NCI-H2081 (cell line): Measurements from ENCODE around the gene FAM170A.

ENCODE experiments used
- DNase-seq, 2 experiments: peaks; one replicate each; lab custom pipeline; 2025; lab: John Stamatoyannopoulos, UW

The FAM170A gene, protein sequence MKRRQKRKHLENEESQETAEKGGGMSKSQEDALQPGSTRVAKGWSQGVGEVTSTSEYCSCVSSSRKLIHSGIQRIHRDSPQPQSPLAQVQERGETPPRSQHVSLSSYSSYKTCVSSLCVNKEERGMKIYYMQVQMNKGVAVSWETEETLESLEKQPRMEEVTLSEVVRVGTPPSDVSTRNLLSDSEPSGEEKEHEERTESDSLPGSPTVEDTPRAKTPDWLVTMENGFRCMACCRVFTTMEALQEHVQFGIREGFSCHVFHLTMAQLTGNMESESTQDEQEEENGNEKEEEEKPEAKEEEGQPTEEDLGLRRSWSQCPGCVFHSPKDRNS

DNA sequence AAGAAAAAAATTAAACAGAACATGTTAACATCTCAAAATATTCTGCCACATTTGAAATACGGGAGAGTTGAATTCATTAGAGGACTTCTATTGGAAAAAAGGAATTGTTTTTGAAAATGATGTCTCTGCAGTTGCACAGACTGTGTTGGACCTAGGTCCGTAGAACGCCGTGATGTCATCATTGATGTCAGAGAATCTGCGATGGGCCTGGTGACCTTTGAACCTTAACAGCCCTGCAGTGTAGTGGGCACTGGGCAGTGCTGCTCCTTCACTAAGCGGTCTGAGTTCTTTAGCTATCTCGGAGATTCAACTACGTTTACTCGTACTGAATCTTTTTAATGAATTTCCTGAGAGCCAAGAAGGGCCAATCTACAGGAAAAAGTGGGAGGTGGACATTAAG lies at the start of gene FAM170A:
TSS of gene FAM170A (plus strand) at position 220 of the 400 bp plus-strand sequence. CDS start 211 bp downstream, outside the sequence.
- DNase-seq, result no peak

DNA sequence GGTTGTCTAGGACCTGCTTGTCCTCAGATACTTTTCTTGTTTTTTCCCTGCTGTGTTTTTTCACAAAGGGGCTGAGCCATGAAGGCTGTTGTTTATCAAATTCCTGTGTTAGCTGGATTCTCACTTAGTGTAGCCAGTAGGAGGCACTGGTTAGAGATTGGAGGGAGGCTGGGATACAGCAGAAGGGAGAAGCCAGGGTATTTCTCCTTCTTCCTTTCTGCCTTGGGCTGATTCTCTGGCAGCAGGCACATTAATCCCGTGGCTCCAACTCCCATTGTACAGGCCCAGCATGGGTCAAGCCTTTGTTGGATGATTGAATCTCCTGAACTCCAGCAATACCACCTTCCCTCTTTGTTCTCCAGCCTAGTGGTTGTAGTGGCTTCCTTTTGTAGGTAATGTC lies 46.4 kb upstream of the FAM170A start:
- DNase-seq, result no peak

DNA sequence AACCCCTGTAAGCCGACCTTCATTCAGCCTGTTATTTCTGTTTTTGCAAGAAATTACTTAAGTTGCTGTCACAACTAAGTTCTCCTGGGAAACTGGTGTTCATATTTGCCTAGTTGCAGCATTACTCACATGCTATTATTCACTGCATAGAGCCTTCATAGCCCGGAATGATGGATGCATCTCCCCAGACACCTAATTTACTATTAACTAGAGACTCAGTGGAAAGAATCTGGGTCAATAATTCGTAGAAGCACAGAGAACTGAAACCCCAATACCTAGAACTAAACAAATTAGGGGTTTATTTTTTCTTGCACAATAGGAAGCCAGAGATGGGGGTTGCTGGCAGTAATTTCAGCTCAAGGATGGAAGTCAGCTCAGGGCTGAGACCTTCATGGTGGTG lies 45.7 kb upstream of the FAM170A start:
- no peak for DNase-seq

GRCh38 chr5:119596046-119596445 lies 33.3 kb upstream of the FAM170A start:
- DNase-seq, result no peak

DNA sequence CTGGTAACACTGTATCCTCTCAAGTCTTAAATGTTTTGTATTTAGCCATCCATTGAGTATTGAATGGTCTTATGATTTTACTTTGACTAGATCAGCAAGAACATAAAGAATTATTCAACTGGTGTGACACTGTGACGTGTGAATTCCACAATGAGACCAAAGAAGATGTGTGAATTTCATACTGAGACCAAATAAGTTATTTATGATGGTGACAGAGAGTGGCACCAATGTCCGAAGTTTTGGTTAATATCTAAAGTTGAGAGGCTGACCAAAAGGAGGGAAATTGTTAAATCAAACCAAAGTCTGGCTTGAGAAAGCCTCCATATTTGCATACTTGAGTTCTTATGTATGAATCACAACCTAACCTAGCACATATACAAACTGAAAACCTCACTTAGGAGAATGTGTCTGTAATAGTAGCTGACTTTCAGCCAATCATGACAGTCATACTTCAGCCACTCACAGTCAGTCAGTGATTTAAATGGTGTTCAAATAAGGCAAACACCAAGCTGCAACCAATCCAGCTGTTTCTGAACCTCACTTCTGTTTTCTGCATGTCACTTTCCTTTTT lies 31.5 kb upstream of the FAM170A start:
- no peak for DNase-seq

GRCh38 chr5:119613937-119614336 lies 15.4 kb upstream of the FAM170A start:
- DNase-seq, result no peak

DNA sequence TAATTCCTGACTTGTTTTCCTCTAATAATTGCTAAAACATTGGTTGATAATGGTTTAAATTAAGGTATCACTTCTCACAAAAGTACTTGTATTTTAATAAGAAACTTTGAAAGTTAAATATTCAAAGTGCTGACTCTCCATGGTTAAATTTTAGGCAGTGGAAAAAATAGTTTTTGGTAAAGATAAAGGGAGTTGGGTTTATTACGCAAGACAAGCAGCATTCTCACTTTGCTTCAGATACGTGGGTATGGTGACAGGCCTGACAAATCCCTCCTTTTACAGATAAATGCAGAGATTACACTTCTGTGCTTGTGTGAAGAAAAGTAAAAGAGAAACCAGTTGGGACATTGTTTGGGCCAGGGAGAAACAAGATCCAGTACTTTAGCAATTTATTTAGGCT lies 14.5 kb upstream of the FAM170A start:
- DNase-seq, result no peak

DNA sequence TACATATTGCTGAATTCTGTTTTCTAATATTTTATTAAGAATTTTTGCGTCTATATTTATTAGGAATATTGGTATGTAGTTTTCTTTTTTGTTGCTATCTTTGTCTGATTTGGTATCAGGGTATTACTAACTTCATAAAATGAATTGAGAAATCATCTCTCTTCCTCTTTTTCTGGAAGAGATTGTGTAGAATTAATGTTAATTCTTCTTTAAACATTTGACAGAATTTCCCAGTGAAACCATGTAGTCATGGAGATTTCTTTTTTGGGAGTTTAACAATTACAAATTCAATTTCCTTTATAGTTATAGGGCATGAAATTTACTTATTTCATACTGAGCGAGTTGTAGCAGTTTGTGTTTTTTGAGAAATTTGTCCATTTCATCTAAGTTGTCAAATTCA lies 3.3 kb upstream of the FAM170A start:
- no peak for DNase-seq

GRCh38 chr5:119630752-119631440 lies 1.5 kb downstream of the FAM170A start:
- DNase-seq, result no peak

- no peak for DNase-seq
Measured at GRCh38 chr5:119631660-119632059, 2.3 kb downstream of the FAM170A start.

DNA sequence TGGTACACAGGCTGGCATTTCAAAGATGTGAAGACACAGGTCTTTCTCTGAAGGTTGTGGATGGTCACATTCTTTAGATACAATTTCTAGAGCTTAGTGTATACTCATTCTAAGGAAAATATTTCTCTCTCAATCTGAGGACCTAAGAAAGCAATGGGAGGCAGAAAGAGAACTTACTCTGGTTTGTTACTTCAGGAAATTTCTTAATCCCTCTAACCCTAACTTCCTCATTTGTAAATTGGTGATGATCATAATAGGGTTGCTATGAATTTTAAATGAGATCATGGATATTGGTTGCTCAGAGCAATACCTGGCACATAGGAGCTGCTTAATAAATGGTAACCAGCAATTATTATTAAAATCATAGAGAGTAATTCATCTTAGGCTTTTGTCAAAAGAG lies 22.1 kb downstream of the FAM170A start:
- no peak for DNase-seq

- no peak for DNase-seq
Measured at GRCh38 chr5:119655061-119655460, 25.7 kb downstream of the FAM170A start.

- no peak for DNase-seq
Measured at GRCh38 chr5:119656023-119656422, 26.7 kb downstream of the FAM170A start.

GRCh38 chr5:119666542-119666941 lies 37.2 kb downstream of the FAM170A start:
- no peak for DNase-seq

- no peak for DNase-seq
Measured at GRCh38 chr5:119678351-119679028, 49.1 kb downstream of the FAM170A start.

- no peak for DNase-seq
Measured at GRCh38 chr5:119680080-119680479, 50.7 kb downstream of the FAM170A start.

DNA sequence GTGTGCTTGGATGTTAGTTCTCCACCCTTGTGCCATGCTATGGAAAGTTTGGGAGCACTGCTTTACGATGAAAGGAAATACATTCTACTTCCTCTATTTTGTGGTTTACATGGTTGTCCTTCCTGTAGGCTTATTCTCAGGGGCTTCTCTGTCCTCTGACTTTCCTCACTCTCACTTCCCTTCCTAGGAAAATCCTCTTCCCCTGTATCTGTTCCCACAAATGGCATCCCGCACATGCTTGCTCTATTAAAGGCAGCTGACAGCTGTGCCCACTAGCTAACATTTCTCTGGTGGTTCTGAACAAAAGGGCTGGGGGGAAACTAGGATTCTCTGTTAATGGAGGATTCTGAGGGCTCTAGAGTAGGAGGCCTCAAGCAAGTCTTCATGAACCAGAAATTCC lies 52.4 kb downstream of the FAM170A start:
- no peak for DNase-seq

GRCh38 chr5:119682372-119682771 lies 53.0 kb downstream of the FAM170A start:
- no peak for DNase-seq
